Kidney epithelial cell (primary cell): Measurements from ENCODE around the gene NUP37. TPM values are rescaled to one million over a fixed set of nuclear protein-coding genes. Genes with fewer than 3 reads are reported as not detected.

Source experiments
- DNase-seq: peaks from one replicate; pipeline ENCODE4 v3.0.0-alpha.2; 2010; ENCODE audit warnings: low read depth
- H3K27me3 ChIP-seq: 2 replicates; pipeline ENCODE4 v1.6.0; 2011; ENCODE audit warnings: low read length; ENCODE audit not compliant: control insufficient read depth, insufficient read depth
- H3K36me3 ChIP-seq: 2 replicates; pipeline ENCODE4 v1.5.1; 2011; ENCODE audit warnings: low read length; ENCODE audit not compliant: control insufficient read depth, insufficient read depth
- H3K4me3 ChIP-seq: 2 replicates; pipeline ENCODE4 v1.5.1; 2011; ENCODE audit warnings: low read depth, mild to moderate bottlenecking, control low read depth, low read length
- CTCF ChIP-seq: IDR thresholded peaks from 2 replicates; pipeline ENCODE4 v1.5.1; 2011; ENCODE audit warnings: mild to moderate bottlenecking, moderate library complexity, low read length, control low read depth, inconsistent platforms; ENCODE audit not compliant: insufficient read depth, poor library complexity, severe bottlenecking
- total RNA-seq: library from RNA; depleted of rRNA; stranded (reverse); fragments of >200 nt; gene quantifications from 2 replicates; pipeline ENCODE4 v1.2.3, GENCODE V29; 2015

NUP37 gene
- total RNA-seq, 1 donor from 2014 or later, result 25.5 TPM

DNA sequence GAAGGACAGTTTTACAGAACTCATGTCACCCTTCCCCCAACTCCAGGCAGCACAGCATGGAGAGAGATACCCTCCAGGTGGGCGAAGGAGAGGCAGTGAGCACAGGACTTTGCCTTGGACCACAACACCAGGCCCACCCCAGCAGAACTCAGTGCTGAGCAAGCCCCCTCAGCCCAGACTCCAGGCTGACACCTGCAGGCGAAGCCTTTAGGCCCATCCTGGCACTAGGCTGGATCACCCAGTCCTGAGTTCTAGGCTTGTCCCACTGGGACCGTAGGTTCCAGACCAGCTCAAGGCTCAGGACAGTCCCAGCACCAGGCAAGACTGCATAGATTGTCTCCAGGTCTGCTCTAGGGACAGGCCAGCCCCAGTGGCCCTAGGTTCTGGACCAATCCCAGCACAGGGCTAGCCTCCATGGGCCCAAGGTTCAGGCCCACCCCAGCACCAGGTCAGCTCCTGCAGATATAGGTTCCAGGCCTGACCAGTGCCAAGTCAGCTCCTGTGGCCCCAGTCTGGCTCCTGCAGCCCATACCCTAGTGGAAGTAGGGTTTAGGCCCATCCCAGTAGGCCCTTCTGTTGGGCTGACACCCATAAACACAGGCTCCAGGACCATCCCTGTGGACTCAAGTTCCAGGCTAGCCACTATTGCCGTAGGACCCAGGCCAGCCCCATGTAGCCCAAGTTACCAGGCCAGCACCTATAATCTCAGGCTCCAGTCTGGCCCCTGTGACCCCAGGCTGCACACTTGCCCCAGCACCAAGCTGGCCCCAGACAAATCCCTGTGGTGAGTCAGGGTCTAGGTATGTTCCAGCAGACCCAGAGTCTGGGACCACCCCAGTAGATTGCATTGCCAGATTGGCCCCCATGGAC, 67.5 kb downstream of the NUP37 start:
- Histone ChIP-seq H3K36me3 (no peaks in the 10 kb centered on the region), H3K4me3 (no peak overlapping the region), H3K27me3 (no peaks in the 10 kb centered on the region)
- DNase-seq, result no peak
- TF ChIP-seq CTCF, result no peak

DNA sequence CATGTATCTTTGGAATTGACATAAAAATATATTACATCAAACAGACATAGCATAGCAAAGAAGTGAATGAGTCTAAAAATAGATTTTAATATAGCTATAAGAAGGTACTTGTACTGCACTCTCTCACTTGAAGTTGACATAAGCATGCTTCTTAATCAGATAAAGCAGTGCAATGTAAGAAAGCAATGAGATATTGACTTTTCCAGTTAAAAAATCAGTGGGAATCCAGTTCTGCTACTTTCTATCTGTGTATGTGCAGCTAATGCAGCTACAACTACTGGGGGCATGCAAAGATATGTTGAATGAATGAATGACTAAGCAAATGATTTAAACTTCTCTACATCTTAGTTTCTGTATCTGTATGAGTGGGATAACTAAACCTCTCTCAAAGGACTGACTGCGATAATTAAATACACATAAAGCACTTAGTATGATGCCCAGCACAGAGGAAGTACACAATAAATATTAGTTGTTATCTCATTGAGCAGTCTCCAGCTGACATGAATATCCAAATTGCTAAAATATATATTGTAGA, 68.4 kb downstream of the NUP37 start:
- DNase-seq, result no peak
- no peaks in the 10 kb centered on the region for H3K36me3 ChIP-seq
- H3K4me3 ChIP-seq, result no peak overlapping the region
- TF ChIP-seq CTCF, result no peak
- H3K27me3 ChIP-seq, result no peaks in the 10 kb centered on the region

GRCh38 chr12:102050660-102051430, 69.1 kb downstream of the NUP37 start:
- H3K4me3 ChIP-seq, result no peak overlapping the region
- H3K36me3 ChIP-seq, result no peaks in the 10 kb centered on the region
- no peak for DNase-seq
- no peaks in the 10 kb centered on the region for H3K27me3 ChIP-seq
- TF ChIP-seq CTCF, result no peak

GRCh38 chr12:102043928-102044327, 76.0 kb downstream of the NUP37 start:
- TF ChIP-seq CTCF, result no peak
- no peak for DNase-seq
- Histone ChIP-seq H3K27me3 (no peaks in the 10 kb centered on the region), H3K4me3 (no peak overlapping the region), H3K36me3 (no peaks in the 10 kb centered on the region)

- DNase-seq, result no peak
- Histone ChIP-seq H3K4me3 (no peak overlapping the region), H3K27me3 (no peaks in the 10 kb centered on the region), H3K36me3 (no peaks in the 10 kb centered on the region)
- no peak for TF ChIP-seq CTCF
These were observed 85.7 kb downstream of the NUP37 start for GRCh38 chr12:102033991-102034745.
